HCT116 (cell line): ENCODE measurements around the gene AUP1. TPM values are rescaled to one million over a fixed set of nuclear protein-coding genes. Genes with fewer than 3 reads are reported as not detected.
A peak's percentile ranks its signal among the peaks of the same experiment; 100 is the strongest.

Experiments
- ATAC-seq: fragments of 200-7000 bp; cut with Tn5 transposase; 2 replicates; pipeline ENCODE4 v1.9.1; 2020; ENCODE audit warnings: mild to moderate bottlenecking, moderate library complexity
- BruUV-seq: library from RNA; stranded (reverse); fragments of 400-500 nt; replicated peaks from 2 replicates; lab custom pipeline; 2021; lab: Mats Ljungman, UMichigan
- CTCF ChIA-PET: fragments of 300-600 bp; sonication (Branson Sonifier 250); formaldehyde crosslinking; loops from one replicate; lab custom pipeline; 2021; ENCODE audit warnings: antibody characterized with exemption; lab: Charles Lee
- POLR2A ChIA-PET: fragments of 300-600, 350-600 bp; sonication (Branson Sonifier 250); formaldehyde crosslinking; loops from one replicate; lab custom pipeline; 2021; ENCODE audit warnings: antibody characterized with exemption; lab: Charles Lee
- RAD21 ChIA-PET, 2 experiments: fragments of 300-600 bp; sonication (Branson Sonifier 250); formaldehyde crosslinking; loops; one replicate each; lab custom pipeline; 2023; ENCODE audit warnings: low total read pairs in 2 of 2; ENCODE audit not compliant: uncharacterized antibody in 2 of 2, unreplicated experiment in 2 of 2, low non-redundant PET in 1 of 2; lab: Charles Lee
- DNase-seq: peaks from one replicate; pipeline ENCODE4 v3.0.0-alpha.2; 2010; ENCODE audit warnings: low read depth, low spot score
- H2AFZ ChIP-seq: fragments of 200-600 bp; shearing (Covaris generic), sonication (generic); 2 replicates; pipeline ENCODE4 v1.6.1; 2017; ENCODE audit warnings: low read depth, mixed run types, mixed read lengths, antibody characterized with exemption, low read length; ENCODE audit not compliant: poor library complexity, severe bottlenecking
- H3K27ac ChIP-seq: 2 replicates; pipeline ENCODE4 v1.5.1; 2012; ENCODE audit warnings: low read depth, low read length
- H3K27me3 ChIP-seq: fragments of 200-600 bp; sonication (generic); 2 replicates; pipeline ENCODE4 v1.6.1; 2016; ENCODE audit warnings: mixed run types, low read length, mixed read lengths; ENCODE audit not compliant: insufficient read depth
- H3K36me3 ChIP-seq, 2 experiments: fragments of 200-500 bp in 1 of 2; fragments of 200-600 bp in 1 of 2; sonication (Bioruptor generic) in 1 of 2; sonication (generic) in 1 of 2; 2 replicates each; pipeline versions ENCODE4 v1.5.1 to v1.6.1; 2014 to 2016; ENCODE audit warnings: low read length in 2 of 2, inconsistent platforms in 1 of 2, mixed read lengths in 1 of 2, mixed run types in 1 of 2; ENCODE audit not compliant: insufficient read depth in 2 of 2, control insufficient read depth in 1 of 2
- H3K4me1 ChIP-seq, 2 experiments: fragments of 200-600 bp in 1 of 2; sonication (generic) in 1 of 2; 2 replicates each; pipeline versions ENCODE4 v1.5.1 to v1.6.1; 2012 to 2017; ENCODE audit warnings: low read length in 2 of 2, inconsistent platforms in 1 of 2, mild to moderate bottlenecking in 1 of 2, mixed read lengths in 1 of 2, mixed run types in 1 of 2, moderate library complexity in 1 of 2; ENCODE audit not compliant: insufficient read depth in 2 of 2, control insufficient read depth in 1 of 2
- H3K4me2 ChIP-seq: fragments of 200-600 bp; sonication (generic); 2 replicates; pipeline ENCODE4 v1.6.1; 2017; ENCODE audit warnings: mixed run types, low read length, mixed read lengths
- H3K4me3 ChIP-seq, 2 experiments: fragments of 200-600 bp in 1 of 2; sonication (generic) in 1 of 2; replicated peaks in 1 of 2; 2 replicates each; pipeline ENCODE4 v1.5.1; 2011 to 2016; ENCODE audit warnings: low read length in 2 of 2, control low read depth in 1 of 2, low read depth in 1 of 2, mild to moderate bottlenecking in 1 of 2, mixed read lengths in 1 of 2, mixed run types in 1 of 2
- H3K79me2 ChIP-seq: fragments of 200-600 bp; sonication (generic); 2 replicates; pipeline ENCODE4 v1.6.1; 2017; ENCODE audit warnings: mild to moderate bottlenecking, mixed run types, low read length, moderate library complexity, mixed read lengths; ENCODE audit not compliant: insufficient read depth
- H3K9ac ChIP-seq: fragments of 200-600 bp; sonication (generic); 2 replicates; pipeline ENCODE4 v1.6.1; 2016; ENCODE audit warnings: low read length, mixed read lengths
- H3K9me2 ChIP-seq: fragments of 200-600 bp; sonication (generic), shearing (Covaris generic); 2 replicates; pipeline ENCODE4 v1.6.1; 2017; ENCODE audit warnings: mixed run types, mild to moderate bottlenecking, moderate library complexity; ENCODE audit not compliant: insufficient read depth
- H3K9me3 ChIP-seq, 2 experiments: fragments of 200-500 bp in 1 of 2; fragments of 200-600 bp in 1 of 2; sonication (Bioruptor generic) in 1 of 2; sonication (generic) in 1 of 2; 2 replicates each; pipeline ENCODE4 v1.6.1; 2014 to 2017; ENCODE audit warnings: low read length in 2 of 2, mixed read lengths in 2 of 2, inconsistent platforms in 1 of 2, low read depth in 1 of 2, mild to moderate bottlenecking in 1 of 2, mixed run types in 1 of 2, moderate library complexity in 1 of 2; ENCODE audit not compliant: control insufficient read depth in 1 of 2, insufficient read depth in 1 of 2
- H4K20me1 ChIP-seq: fragments of 200-600 bp; sonication (generic), shearing (Covaris generic); 2 replicates; pipeline ENCODE4 v1.6.1; 2017; ENCODE audit warnings: mixed run types, mild to moderate bottlenecking, moderate library complexity; ENCODE audit not compliant: insufficient read depth
- ELF1 ChIP-seq: IDR thresholded peaks from 2 replicates; pipeline ENCODE4 v1.6.1; 2012; ENCODE audit warnings: low read depth, borderline replicate concordance
- SIN3A ChIP-seq: IDR thresholded peaks from 2 replicates; pipeline ENCODE4 v1.6.1; 2012; ENCODE audit warnings: low read depth
- TCF7L2 ChIP-seq: IDR thresholded peaks from 2 replicates; pipeline ENCODE4 v1.7.0; 2011; ENCODE audit warnings: borderline replicate concordance, inconsistent platforms; ENCODE audit not compliant: insufficient read depth, insufficient read length; ENCODE audit errors: extremely low read depth
- ZFX ChIP-seq: fragments of 450-650 bp; IDR thresholded peaks from 2 replicates; pipeline ENCODE4 v1.6.1; 2017
- intact Hi-C: fragments of 100-400 bp; cut with micrococcal nuclease; formaldehyde crosslinking; loops from 2 replicates; pipeline ENCODE4 v1.10.0; 2022
- total RNA-seq: library from RNA; stranded (reverse); gene quantifications from one replicate; pipeline ENCODE4 v1.2.1, GENCODE V29; 2021; ENCODE audit not compliant: unreplicated experiment
- TF ChIP-seq, protein P1 (sequence below), 3 experiments: fragments of 200-600 bp in 1 of 3; sonication (generic) in 1 of 3; IDR thresholded peaks in 2 of 3; conservative IDR thresholded peaks in 1 of 3; 2 replicates each; pipeline ENCODE4 v1.5.1; 2012 to 2017; ENCODE audit warnings: low read depth in 2 of 3, low read length in 2 of 3, antibody characterized with exemption in 1 of 3, borderline replicate concordance in 1 of 3, control low read depth in 1 of 3, mild to moderate bottlenecking in 1 of 3, mixed read lengths in 1 of 3, mixed run types in 1 of 3, moderate library complexity in 1 of 3; ENCODE audit not compliant: insufficient read depth in 1 of 3
- TF ChIP-seq, protein P2 (sequence below): IDR thresholded peaks from 2 replicates; pipeline ENCODE4 v1.6.1; 2012

Gene AUP1
- total RNA-seq, 1 experiment from 2014 or later: 116 TPM

GRCh38 chr2:74528600-74529356 is 728 bp downstream of the AUP1 start:
- DNase-seq (no peak), ATAC-seq (peak; percentile 18)
- RAD21 ChIA-PET: no interaction called here
- no peaks in the 10 kb centered on the region for H3K9me2 ChIP-seq
- peak overlapping the region; percentile 94 for H3K27ac ChIP-seq
- peaks cover 42% of the 10 kb centered on the region for H3K79me2 ChIP-seq
- H3K27me3 ChIP-seq: no peaks in the 10 kb centered on the region
- TF ChIP-seq, protein P1, sequence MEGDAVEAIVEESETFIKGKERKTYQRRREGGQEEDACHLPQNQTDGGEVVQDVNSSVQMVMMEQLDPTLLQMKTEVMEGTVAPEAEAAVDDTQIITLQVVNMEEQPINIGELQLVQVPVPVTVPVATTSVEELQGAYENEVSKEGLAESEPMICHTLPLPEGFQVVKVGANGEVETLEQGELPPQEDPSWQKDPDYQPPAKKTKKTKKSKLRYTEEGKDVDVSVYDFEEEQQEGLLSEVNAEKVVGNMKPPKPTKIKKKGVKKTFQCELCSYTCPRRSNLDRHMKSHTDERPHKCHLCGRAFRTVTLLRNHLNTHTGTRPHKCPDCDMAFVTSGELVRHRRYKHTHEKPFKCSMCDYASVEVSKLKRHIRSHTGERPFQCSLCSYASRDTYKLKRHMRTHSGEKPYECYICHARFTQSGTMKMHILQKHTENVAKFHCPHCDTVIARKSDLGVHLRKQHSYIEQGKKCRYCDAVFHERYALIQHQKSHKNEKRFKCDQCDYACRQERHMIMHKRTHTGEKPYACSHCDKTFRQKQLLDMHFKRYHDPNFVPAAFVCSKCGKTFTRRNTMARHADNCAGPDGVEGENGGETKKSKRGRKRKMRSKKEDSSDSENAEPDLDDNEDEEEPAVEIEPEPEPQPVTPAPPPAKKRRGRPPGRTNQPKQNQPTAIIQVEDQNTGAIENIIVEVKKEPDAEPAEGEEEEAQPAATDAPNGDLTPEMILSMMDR (IDR thresholded peaks at IDR 0.05 in 2 of 3, conservative IDR thresholded peaks at IDR 0.05 in 1 of 3; ENCODE audit: borderline replicate concordance in 1 of 3, insufficient read depth in 1 of 3, low read depth in 2 of 3, low read length in 2 of 3): 0 out of 6 replicates have a peak, but pooled peaks of 1 of the 3 experiments have one; percentile 11
- TF ChIP-seq SIN3A: no peak
- TF ChIP-seq, all 23 proteins: peak for 1
- H3K9ac ChIP-seq: peak overlapping the region; percentile 98
- H3K4me2 ChIP-seq: peak overlapping the region; percentile 86
- H3K4me1 ChIP-seq: peaks cover 14 to 30% of the 10 kb centered on the region in 2 experiments
- peak overlapping the region; percentile 98 to 100 for H3K4me3 ChIP-seq
- H3K36me3 ChIP-seq: peaks cover 18 to 27% of the 10 kb centered on the region in 2 experiments
- ChIA-PET POLR2A (interaction anchor here (1.4 kb wide), 1 partner anchor 57 kb away, joined by 3 read pairs; the partner anchor contains the start of gene MRPL53), CTCF (no interaction called here)
- H3K9me3 ChIP-seq: no peaks in the 10 kb centered on the region
- BruUV-seq: TSS peak; percentile 65
- H2AFZ ChIP-seq: no peak overlapping the region
- intact Hi-C loops: loop anchor here (1.0 kb wide), 2 partner anchors 45 to 74 kb away; partner anchors contain the start of gene TTC31
- H4K20me1 ChIP-seq: no peaks in the 10 kb centered on the region

DNA sequence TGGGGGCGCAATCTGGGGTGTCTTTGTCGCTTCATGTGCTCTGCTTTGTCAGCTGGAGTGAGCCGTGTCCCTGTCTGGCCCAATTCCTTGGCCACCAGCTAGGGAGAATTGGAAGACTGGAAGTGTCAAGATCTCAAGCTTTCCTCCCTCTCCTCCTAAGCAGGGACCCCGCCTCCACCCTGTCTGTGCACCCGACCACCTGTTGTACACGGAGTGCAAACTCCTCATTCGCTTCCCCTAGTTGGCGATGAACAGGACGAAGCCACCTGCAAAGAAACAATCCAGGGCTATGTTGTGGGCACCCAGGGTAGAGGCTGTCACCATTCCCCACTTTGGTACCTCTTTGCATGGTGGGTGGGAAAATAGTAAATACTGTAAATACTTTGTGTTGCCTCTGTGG is 1.8 kb downstream of the AUP1 start:
- CTCF ChIA-PET: no interaction called here
- Histone ChIP-seq H3K36me3 (peaks cover 18 to 27% of the 10 kb centered on the region in 2 experiments), H3K9me2 (no peaks in the 10 kb centered on the region), H3K9ac (peak overlapping the region; percentile 98; the same call in 1 of the 2 replicates)
- TF ChIP-seq ZFX (no peak), TCF7L2 (no peak), ELF1 (no peak)
- TF ChIP-seq, protein P2, sequence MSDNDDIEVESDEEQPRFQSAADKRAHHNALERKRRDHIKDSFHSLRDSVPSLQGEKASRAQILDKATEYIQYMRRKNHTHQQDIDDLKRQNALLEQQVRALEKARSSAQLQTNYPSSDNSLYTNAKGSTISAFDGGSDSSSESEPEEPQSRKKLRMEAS: no peak
- TF ChIP-seq, all 23 proteins: peak for 0
- Histone ChIP-seq H3K79me2 (peaks cover 42% of the 10 kb centered on the region), H3K4me3 (peak overlapping the region in 1 of 2 experiments; percentile 100; a peak in 3 of 4 replicates), H3K27me3 (no peaks in the 10 kb centered on the region), H3K4me1 (peaks cover 14 to 30% of the 10 kb centered on the region in 2 experiments), H3K27ac (no peak overlapping the region), H3K9me3 (no peaks in the 10 kb centered on the region), H3K4me2 (peak overlapping the region; percentile 86), H2AFZ (no peak overlapping the region), H4K20me1 (no peaks in the 10 kb centered on the region)
- BruUV-seq: no TSS peak
- ATAC-seq (no peak), DNase-seq (no peak)
- intact Hi-C loops: no loop called here
- ChIA-PET RAD21 (no interaction called here), POLR2A (no interaction called here)
